Neutrophil (primary cell): ENCODE data around the gene PLAAT5.
"Not testable (repeated sequence)": the region's sequence is repeated elsewhere in the genome, so short reads cannot be mapped to it uniquely, and the experiment has no call there.

Experiments used
- H3K27ac ChIP-seq: fragments of 200-600 bp; sonication (generic); 2 replicates; pipeline ENCODE4 v1.5.1; 2016; ENCODE audit warnings: mild to moderate bottlenecking, moderate library complexity
- H3K27me3 ChIP-seq: fragments of 200-600 bp; sonication (generic); 2 replicates; pipeline ENCODE4 v1.6.0; 2016; ENCODE audit warnings: mild to moderate bottlenecking
- H3K36me3 ChIP-seq: fragments of 200-600 bp; sonication (generic); 2 replicates; pipeline ENCODE4 v1.5.1; 2017
- H3K4me1 ChIP-seq, 2 experiments: fragments of 200-600 bp in 1 of 2; sonication (generic) in 1 of 2; 1 replicate in 1 of 2; 2 replicates in 1 of 2; pipeline versions ENCODE4 v1.5.1 to v1.6.1; 2013 to 2016; ENCODE audit warnings: low read depth in 1 of 2, low read length in 1 of 2, mild to moderate bottlenecking in 1 of 2, moderate library complexity in 1 of 2; ENCODE audit not compliant: control insufficient read depth in 1 of 2, insufficient read depth in 1 of 2
- H3K4me3 ChIP-seq, 2 experiments: fragments of 200-600 bp in 1 of 2; sonication (generic) in 1 of 2; 1 replicate in 1 of 2; 2 replicates in 1 of 2; pipeline ENCODE4 v1.5.1; 2013 to 2016; ENCODE audit warnings: low read depth in 1 of 2, low read length in 1 of 2, mild to moderate bottlenecking in 1 of 2, moderate library complexity in 1 of 2
- H3K9me3 ChIP-seq: fragments of 200-600 bp; sonication (generic); 2 replicates; pipeline ENCODE4 v1.5.1; 2016
- CTCF ChIP-seq: fragments of 200-600 bp; sonication (generic); IDR thresholded peaks from 2 replicates; pipeline ENCODE4 v1.5.1; 2016; ENCODE audit warnings: antibody characterized with exemption

Gene PLAAT5

GRCh38 chr11:63445720-63446119 lies 45.2 kb downstream of the PLAAT5 start:
- Histone ChIP-seq H3K27me3 (peaks cover 22% of the 10 kb centered on the region), H3K36me3 (no peaks in the 10 kb centered on the region)
- no peak for TF ChIP-seq CTCF

GRCh38 chr11:63445118-63445517 lies 45.8 kb downstream of the PLAAT5 start:
- no peaks in the 10 kb centered on the region for H3K9me3 ChIP-seq
- no peak for TF ChIP-seq CTCF
- H3K36me3 ChIP-seq, result no peaks in the 10 kb centered on the region

More at GRCh38 chr11:63445720-63446119, 45.2 kb downstream of the PLAAT5 start:
- no peak overlapping the region for H3K4me3 ChIP-seq
- H3K27ac ChIP-seq, result no peak overlapping the region
- H3K4me1 ChIP-seq, result no peaks in the 10 kb centered on the region
- no peaks in the 10 kb centered on the region for H3K9me3 ChIP-seq

GRCh38 chr11:63444160-63444559 lies 46.8 kb downstream of the PLAAT5 start:
- H3K4me3 ChIP-seq, result no peak overlapping the region
- H3K36me3 ChIP-seq, result no peaks in the 10 kb centered on the region
- H3K4me1 ChIP-seq, result no peaks in the 10 kb centered on the region
- no peaks in the 10 kb centered on the region for H3K9me3 ChIP-seq
- no peak overlapping the region for H3K27ac ChIP-seq
- peaks cover 14% of the 10 kb centered on the region for H3K27me3 ChIP-seq
- no peak for TF ChIP-seq CTCF

More at GRCh38 chr11:63445118-63445517, 45.8 kb downstream of the PLAAT5 start:
- Histone ChIP-seq H3K4me3 (no peak overlapping the region), H3K27ac (no peak overlapping the region), H3K4me1 (no peaks in the 10 kb centered on the region), H3K27me3 (peaks cover 21% of the 10 kb centered on the region)

- Histone ChIP-seq H3K27me3 (peaks cover 10% of the 10 kb centered on the region), H3K27ac (no peak overlapping the region), H3K4me3 (no peak overlapping the region), H3K4me1 (no peaks in the 10 kb centered on the region), H3K36me3 (no peaks in the 10 kb centered on the region), H3K9me3 (no peaks in the 10 kb centered on the region)
- no peak for TF ChIP-seq CTCF
Observed at GRCh38 chr11:63443714-63444113, 47.3 kb downstream of the PLAAT5 start.

- not testable (repeated sequence) for H3K4me1 ChIP-seq, H3K36me3 ChIP-seq, H3K4me3 ChIP-seq, H3K9me3 ChIP-seq, H3K27ac ChIP-seq, H3K27me3 ChIP-seq
Observed at GRCh38 chr11:63435831-63436230, 55.1 kb downstream of the PLAAT5 start.

GRCh38 chr11:63435351-63435750 lies 55.6 kb downstream of the PLAAT5 start:
- not testable (repeated sequence) for H3K27me3 ChIP-seq, H3K9me3 ChIP-seq, H3K4me3 ChIP-seq, H3K36me3 ChIP-seq, H3K27ac ChIP-seq, H3K4me1 ChIP-seq

- H3K4me3 ChIP-seq, H3K27ac ChIP-seq, H3K36me3 ChIP-seq, H3K9me3 ChIP-seq, H3K4me1 ChIP-seq: not testable (repeated sequence)
- H3K27me3 ChIP-seq, result peaks cover 19% of the 10 kb centered on the region
Observed at GRCh38 chr11:63430731-63431130, 60.2 kb downstream of the PLAAT5 start.
